GM18868 (cell line): ENCODE measurements around the gene EXTL1.

Experiments
- ATAC-seq: cut with Tn5 transposase; IDR thresholded peaks from one replicate; pipeline ENCODE4 v1.9.1; 2021; ENCODE audit warnings: mild to moderate bottlenecking, moderate library complexity; ENCODE audit not compliant: unreplicated experiment

EXTL1 gene

DNA sequence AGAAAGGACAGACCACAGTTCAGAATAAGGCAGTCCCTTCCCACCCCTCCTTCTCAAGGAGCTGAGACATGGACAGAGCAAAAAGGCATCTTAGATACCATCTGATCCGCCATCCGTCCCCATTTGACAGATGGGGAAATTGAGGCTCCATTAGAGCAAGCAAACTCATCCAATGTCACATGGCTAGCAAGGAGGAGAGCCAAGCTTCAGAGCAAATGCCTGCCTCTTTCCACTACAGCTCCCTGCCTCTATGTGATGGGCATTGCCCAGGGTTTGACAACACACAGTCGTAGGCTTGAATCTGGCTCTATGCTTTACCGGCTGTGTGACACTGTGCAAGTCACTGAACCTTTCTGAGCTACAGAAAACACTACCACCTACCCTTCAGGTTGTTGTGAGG lies 20.4 kb downstream of the EXTL1 start:
- ATAC-seq = no peak

DNA sequence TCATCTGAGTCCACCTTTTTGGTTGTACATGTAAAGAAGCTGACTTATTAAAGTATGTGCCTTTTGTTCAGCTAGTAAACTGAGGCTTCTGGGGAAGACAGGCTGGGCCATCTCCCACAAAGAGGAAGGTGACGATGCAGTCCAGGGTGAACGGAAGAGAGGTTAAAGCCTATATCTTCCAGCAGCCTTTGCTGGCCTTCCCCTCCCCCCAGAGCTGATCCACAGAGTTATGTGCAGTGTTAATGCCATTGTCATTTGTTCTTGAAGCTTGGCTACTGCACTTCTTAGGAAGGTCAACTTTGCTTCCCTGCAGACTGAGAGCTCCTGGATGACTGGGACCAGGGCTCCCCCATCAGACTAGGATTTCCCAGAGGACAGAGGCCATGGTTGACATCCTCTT lies 22.2 kb downstream of the EXTL1 start:
- ATAC-seq = no peak

DNA sequence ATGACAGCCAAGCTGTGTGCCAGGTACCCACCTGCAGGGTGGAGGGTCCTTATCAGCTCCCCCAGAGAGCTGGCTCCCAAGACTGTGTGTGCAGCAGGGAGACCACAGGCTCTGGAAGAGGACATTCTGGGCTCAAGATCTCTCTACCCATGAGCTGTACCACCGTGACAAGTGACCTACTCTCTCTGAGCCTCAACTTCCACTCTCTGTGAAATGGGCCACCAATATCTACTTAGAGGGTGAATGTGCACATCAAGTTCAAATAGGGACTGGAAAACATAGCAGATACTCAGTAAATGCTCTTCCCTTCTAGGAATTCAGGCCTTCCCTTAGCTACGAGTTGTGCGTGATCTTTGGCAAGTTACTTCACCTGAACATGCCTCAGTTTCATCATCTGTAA lies 22.8 kb downstream of the EXTL1 start:
- ATAC-seq = no peak

GRCh38 chr1:26044971-26045721 lies 23.6 kb downstream of the EXTL1 start:
- no peak for ATAC-seq

DNA sequence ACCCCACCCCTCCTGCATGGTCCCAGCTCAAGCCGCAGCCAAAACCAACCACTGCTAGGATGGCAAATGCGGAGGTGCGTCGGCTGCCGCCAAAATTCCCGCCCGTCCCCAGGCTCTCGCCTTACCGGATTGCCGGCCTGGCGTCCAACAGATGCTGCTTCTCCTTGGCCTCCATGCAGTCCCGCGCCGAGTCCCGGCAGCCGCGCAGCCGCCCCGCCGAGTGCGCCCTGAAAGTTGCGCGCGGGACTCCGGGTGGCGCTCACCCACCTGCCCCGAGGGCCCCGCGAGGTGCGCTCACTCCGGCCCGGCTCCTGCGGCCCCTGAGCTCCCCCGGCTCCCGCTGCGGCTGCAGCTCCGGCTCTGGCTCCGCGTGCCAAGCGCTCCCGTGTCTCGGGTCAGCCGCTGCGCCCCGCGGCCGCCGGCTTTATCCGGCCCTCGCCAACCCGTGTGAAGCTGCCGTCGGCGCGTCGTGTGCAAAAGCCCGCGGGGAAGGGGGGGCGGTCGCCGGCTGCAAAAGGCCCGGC lies 24.2 kb downstream of the EXTL1 start, which contains the start of gene SLC30A2:
TSS of gene SLC30A2 (minus strand) at position 397 of the 524 bp plus-strand sequence. CDS start at position 175, 222 bp downstream.
- no peak for ATAC-seq

DNA sequence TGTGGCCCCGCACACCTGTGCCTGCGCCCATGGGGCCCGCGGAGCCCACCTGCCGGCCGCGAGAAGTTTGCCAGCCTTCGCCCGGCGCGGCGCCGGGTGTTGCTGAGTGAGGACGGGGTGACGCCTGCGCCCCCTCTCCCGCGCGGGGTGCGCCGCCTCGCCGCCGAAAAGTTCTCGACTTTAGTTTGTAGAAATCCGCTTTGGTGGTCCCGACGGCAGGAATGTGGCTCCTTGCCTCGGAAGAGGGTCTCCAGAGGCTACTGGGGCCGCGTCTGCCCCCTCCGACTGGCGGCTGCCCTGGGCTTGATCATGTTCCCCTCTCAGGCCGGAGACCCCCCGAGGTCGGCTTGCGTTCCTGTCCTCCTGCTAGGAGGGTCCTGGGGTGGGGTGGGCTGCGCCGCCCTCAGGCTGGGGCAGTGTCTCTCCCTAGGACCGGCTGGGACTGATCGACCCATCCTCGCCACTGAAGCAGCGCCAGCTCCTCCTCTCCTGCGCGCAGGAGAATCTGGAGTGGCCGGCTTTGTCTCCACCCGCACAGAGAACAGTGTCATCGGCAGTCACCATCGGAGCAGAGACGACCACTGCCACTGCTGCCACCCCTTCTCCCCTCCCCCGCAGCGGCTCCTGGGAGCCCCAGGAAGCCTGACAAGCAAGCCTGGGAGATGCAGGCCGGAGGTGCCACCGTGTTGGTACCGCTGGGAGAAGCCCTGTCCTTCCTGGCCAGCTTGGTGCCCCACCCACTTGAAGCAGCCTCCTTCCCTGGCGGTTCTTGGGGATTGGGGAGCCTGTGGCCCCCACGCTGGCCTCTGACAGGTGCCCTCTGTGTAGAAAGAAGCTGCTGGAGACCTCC lies 24.9 kb downstream of the EXTL1 start:
- no peak for ATAC-seq

DNA sequence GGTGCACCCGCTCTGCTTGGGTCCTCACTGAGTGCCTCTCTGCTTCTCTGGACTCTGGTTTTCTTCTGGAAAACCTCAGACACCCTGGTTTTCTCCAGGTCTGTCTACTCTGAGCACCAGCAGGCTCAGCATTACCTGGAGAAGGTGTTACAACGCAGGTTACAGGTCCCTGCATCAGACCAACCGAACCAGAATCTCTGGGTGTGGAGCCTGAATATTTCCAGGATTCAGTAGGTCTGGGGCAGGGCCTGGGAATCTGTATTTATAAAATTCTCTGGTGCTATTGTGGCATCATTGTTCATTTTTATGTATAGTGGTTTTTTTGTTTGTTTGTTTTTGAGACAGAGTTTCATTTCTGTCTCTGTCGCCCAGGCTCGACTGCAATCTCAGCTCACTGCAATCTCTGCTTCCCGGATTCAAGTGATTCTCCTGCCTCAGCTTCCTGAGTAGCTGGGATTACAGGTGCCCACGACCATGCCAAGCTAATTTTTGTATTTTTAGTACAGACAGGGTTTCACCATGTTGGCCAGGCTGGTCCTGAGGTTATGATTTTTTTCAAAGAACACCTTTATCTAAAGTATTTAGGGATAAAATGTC lies 25.8 kb downstream of the EXTL1 start:
- no peak for ATAC-seq

DNA sequence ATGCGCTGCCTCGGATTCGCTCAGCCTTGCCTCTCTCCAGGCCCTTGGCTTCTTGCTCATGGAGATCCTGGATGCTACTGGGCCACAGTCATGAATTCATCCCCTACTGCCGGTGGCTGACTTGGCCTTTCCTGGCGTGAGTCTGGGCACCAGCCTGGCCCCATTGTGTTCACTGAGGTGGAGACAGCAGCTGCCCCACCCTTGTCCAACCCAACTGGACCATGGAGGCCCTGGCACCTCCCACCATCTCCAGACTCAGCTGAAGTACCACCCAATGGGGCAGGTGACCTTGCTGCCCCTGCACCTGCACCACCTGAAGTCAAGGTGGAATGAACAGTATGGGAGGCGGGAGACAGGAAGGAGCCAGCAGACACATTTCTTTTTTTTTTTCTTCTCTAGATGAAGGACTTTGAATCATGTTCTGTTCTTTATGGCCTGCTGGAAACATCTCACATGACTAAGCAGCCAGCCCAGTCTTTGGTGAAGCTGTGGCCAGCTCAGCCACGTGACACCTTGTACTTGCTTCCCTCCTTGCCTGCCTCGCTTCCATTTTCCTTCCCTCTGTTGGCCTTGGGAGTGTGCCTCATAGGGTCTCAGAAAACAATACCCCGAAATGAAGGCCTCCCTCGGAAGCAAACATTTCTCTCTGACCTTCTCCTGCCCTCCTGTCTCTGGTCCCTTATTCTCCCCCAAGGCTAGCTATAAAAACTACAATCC lies 28.1 kb downstream of the EXTL1 start:
- no peak for ATAC-seq

GRCh38 chr1:26050248-26050640 lies 28.7 kb downstream of the EXTL1 start:
- no peak for ATAC-seq

DNA sequence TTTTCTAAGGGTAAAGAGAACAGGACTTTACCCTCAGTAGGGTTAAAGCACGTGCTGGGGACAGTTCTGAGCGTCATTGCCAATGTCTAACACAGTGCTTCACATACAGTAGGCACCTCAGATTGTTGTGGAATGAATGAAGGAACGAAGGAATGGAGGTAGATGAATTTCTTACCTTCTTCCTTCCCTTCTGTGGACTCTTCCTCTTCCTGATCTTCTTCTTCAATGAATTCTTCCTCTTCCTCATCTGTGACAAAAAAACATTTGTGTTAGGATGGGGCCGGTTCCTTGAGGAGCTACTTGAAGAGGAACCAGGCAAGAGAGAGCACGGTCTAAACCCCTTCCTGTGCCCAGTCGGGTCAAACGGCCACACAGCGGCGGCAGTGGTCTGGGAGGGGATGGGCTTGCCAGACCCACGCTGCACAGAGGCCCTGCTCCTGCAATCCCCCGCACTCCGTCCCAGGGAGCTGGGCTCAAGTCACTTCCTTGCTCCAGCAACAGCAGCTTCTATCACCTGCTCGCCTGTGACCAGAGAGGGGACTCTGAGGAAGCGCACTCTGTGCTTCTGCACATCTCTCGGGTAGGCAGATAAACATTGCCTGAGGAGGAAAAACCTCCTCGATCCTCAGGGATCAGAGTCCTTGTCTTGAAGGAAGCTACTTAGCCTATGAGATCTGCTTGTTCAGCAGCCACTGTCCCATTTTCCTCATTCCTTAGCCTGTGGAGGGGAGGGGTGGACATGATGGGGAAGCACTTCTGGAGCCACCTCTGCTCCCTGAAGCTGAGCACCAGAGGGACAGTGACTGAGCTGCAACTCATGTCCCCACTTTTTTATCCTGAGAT lies 32.4 kb downstream of the EXTL1 start:
- ATAC-seq = no peak

GRCh38 chr1:26055041-26055440 lies 33.5 kb downstream of the EXTL1 start:
- no peak for ATAC-seq

GRCh38 chr1:26057189-26057588 lies 35.6 kb downstream of the EXTL1 start:
- no peak for ATAC-seq

DNA sequence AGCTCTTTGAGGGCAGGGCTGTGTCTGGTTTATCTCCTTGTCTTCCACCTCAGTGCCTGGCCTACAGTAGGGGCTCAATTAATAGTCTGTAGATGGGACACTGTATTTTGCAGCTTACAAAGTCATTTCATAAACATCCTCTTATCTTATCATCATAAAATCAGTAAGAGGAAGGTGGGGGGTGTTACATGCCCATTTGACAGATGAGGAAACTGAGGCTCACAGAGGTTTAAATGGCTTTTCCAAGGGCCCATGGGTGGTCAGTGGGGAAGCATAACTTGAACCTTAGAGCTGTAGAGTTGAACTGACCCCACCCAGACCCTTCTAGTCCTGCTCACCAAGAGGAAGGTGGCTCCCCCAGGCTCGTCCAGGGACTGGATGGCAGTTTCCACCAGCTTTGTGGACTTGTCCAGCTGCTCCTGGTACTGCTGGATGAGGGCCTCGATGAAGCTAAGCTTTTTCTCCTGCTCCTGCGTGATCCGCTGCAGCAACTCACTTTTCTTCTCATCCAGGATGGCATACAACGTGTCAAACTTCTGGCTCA lies 36.5 kb downstream of the EXTL1 start:
- ATAC-seq = no peak

GRCh38 chr1:26059906-26060305 lies 38.3 kb downstream of the EXTL1 start:
- ATAC-seq = no peak

DNA sequence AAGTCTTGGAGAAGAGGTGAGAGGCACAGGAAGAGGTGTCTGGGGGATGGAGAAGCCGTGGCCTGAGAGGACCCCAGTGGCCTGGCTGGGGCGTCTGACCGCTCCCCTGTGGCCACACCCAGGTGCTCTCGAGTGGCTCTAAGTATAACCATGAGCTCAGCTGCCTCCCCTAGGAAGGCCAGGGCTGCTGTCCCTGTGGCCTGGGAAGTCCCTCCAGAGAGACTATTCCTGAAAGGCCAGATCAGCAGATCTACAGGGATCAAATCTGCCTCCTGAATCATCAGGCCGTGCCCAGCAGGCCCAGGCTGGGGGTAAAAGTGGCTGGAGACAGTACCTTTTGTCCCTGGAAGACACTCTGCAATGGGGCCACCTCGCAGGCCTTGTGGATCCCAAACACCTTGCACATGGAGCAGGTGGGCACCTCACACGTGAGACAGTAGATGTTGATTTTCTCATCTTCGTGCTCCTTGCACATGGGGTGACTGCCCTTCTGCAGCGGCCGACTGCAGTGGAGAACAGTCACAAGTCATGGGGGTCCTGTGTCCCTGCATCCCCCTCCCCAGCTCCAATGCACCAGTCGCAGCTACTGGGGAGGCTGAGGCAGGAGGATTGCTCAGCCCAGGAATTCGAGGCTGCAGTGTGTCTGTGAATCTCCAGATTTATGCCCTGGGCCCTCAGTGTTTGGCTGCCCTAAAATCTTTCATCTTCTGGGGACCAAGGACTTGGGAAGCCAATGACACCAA lies 39.4 kb downstream of the EXTL1 start:
- ATAC-seq = no peak

DNA sequence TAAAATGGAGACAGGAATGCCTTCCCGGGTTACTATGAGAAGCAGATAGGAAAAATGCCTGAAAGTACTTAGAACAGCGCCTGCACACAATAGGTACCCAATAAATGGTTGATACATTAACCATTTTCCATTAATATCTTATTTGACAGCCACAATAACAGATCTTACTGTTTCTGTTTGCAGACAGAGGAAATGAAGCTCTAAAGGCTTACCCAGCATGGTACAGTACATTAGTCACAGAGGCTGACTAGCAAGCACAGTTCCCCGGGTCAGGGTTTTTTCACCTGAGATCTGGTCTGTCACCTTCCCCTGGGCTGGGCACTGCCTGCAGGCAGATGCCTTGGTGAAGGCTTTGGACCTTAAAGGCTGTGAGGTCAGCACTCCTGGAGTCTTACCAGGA lies 43.0 kb downstream of the EXTL1 start:
- no peak for ATAC-seq

- no peak for ATAC-seq
These were observed 44.6 kb downstream of the EXTL1 start for GRCh38 chr1:26066160-26066559.

DNA sequence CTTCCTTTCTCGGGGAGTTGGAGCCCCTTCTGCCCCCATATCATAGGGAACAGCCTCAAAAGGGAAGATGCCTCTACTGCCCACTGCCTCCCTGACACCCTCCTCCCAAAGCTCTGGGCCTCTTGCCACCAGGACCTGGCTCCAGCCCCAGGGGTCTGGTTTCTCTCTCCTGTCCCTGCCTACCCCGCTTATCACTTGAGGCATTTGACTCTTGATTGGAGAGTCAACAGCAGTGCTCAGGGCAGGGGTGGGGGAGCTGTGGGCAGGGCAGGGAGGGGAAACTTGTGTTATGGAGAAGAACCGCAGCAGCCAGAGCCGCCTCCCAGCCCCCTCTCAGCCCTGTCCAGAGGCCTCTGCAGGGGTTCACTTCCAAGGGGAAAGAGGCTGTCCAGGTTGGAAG lies 45.3 kb downstream of the EXTL1 start:
- no peak for ATAC-seq

GRCh38 chr1:26067432-26067911 lies 45.9 kb downstream of the EXTL1 start, which contains the start of gene TRIM63:
TRIM63 (minus strand) TSS chr1:26067630; CDS start chr1:26067494, 136 bp downstream.
- no peak for ATAC-seq
